ENCODE data around the gene XKR7.

Gene XKR7

DNA sequence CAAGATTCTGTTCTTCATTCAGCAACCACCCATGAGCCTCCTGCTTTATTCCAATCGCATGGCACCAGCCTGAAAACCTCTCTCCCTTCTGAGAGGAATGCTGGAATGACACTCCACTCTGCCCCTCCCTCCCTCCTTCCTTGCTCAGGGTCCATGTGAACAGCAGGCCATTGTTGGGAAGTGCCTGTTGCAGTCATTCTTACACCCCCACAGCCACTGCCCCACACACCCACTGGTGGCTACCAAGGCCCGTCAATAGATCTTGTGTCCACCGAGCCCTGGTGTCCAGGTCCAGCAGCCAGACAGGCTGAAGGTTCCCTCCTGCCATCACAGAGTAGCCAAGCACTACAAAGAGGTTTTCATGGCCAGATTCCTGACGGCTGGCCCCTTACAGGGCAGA, 22.6 kb upstream of the XKR7 start:
- DNase-seq: no peak

DNA sequence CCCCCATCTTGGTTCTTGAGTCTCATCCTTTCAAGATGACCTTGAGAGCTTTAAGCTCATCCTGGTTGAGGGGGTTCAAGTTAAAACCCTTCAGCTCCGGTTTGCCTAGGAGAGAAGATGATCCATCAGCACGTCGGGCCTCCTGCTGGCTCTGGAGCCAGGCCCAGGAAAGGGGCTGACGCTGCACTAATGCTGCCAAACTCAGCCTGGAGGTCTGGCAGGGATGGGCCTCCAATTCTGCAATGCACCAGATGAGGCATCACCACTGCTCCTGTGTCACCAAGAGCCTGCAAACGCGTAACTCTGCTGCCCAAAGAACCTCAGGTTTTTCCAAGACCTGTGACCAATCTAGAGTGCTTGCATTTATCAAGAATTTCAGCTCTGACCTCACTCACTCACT, 22.2 kb upstream of the XKR7 start:
- DNase-seq: peak; percentile 3

DNA sequence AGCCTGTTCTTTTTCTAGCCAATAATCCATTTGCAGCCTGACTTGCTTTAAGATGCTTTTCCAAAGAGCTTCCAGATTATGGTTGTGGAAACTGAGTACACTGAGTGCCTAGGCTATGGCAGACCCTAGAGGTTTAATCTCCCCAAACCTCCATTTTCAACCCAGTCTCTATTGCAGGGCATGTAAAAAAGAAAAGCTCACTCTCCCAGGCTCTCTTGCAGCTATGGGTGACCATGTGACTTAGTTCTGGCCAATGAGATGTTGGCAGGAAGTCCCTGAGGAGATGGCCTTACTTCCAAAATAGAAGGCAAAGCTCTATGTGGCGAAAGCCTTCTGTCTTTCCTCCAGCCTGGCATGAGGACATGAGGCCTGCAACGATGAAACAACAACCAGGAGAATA, 19.9 kb upstream of the XKR7 start:
- no peak for DNase-seq

DNA sequence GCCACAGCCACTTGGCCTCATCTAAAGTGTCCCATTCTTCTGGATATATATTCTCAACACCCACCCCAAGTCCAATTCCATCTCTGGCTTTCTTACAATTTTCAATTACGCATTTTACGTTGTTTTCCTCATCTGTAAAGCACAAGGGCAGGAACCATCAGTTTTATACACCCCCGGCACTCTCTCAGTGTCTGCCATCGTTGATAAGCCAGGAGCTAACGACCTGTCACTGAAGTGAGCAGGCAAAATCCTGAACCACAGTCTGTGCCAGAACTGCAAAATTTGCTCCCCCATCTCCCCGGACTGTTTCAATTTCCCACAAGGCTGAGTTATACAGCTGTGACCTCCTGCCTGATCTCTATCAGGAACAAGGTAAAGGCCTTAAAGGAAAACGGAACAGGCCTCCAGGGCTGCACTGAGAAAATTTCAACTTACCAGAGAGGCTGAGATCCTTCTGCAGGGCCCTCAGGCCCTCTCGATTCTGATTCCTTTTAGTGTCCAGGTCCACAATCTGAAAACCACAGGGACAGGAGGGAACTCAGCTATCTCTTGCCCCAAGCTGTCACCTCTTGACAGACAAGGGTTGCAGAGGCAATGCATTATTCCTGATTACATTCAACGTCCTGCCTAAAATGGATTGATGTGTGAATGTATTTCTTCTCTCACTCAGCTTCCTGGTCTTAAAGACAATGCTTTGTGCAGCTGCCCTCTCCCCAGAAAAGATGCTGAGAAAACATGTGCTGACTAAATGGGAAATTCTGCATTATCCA, 17.9 kb upstream of the XKR7 start:
- no peak for DNase-seq

DNA sequence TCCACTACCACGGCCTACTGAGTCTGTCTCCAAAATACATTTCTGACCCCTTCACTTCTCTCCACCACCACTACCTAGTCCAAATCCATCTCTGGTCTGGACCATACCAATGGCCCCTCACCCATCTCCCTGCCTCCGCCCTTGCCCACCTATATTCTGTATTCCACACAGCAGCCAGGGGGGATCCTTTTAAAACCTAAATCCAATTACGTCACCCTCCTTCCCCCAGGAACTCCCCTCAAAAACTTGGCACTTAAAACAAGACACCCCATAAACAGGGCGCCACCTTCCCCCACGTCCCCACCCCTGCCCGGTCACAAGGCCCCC, 16.8 kb upstream of the XKR7 start:
- DNase-seq: no peak

DNA sequence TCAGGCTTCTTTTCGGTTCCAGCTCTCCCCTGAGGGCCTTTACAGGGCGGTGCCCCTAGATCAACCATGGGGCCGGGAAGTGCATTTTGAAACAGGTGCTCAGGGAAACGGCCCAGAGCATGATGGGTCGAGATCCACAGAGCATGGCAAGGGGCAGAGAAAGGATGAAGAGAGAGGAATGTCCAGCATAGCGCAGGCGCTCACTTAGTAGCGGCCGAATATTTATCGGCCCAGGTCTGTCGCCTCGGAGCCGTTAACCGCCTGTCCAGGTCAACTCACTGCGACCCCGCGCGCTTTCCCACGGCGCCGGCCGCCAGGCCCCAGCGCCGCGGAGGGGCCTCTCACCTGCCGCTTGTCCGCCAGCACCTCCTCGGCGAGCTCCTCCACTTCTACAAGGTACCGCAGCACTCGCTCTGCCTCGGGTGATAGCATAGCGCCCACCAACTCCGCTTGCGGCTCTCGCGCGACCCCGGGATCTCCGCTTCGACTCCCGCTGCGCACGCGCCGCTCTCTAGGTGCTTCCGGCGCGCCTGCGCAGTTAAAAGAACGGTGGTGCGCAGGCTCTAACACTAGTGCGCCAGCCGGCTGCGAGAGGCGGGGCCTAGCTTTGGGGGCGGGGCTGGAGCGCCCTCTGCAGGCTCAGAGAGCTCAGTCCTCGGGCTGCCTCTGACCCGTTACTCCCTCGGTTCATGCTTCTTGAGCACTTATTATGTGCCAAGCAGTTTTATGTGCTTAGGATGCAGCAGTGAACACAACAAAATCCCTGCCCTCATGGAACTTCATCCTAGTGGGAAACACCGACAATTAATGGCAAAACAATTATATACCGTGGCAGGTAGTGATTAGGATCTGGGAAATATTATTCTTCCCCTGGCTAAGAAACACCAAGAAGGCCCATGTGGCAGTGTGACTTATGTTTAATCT, 16.2 kb upstream of the XKR7 start, which contains the start of gene PDRG1:
Gene PDRG1, minus strand, starts transcription at position 517 of the 924 bp plus-strand sequence. Its CDS starts 85 bp downstream, at position 432.
- peak; percentile 94 for DNase-seq

DNA sequence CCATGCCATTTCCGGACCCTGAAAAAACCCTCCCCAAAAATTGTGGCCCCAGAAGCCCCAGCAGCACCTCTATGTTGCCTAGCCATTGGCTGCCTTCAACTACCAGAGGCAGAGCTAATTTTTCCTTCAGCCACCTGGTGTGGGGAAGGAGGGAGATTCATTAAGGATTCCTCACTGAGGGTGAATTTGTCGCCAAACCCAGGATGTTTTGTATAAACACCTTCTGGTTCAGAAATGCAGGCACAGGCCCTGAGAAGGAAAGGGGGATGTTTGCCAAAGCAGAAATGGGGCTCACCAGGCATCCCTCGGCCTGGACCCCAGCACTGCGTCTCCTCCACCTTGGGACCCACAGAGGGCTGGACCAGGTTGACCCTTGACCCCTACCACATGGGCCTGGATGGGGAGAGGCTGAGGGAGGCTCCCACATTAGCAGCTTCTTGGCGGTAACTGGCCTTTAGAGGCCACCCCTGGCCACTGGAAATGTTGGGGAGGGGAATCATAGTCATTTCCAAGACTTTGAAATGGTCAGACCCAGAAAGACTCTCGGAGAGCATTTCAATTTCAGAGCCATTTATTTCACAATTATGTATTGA, 14.3 kb upstream of the XKR7 start:
- DNase-seq: no peak

DNA sequence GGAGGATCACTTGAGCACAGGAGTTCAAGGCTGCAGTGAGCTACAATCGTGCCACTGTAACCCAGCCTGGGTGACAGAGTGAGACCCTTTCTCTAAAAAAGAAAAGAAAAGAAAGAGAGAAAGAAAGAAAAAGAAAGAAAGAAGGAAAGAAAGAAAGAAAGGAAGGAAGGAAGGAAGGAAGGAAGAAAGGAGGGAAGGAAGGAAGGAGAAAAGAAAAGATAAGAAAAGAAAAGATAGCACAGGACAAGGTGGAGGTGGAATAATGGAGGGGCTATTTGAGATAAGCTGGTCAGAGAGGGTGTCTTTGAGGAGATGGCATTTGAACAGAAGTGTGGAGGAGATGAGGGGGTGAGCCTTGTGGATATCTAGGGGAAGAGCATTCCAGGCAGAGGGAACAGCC, 13.5 kb upstream of the XKR7 start:
- DNase-seq: no peak

DNA sequence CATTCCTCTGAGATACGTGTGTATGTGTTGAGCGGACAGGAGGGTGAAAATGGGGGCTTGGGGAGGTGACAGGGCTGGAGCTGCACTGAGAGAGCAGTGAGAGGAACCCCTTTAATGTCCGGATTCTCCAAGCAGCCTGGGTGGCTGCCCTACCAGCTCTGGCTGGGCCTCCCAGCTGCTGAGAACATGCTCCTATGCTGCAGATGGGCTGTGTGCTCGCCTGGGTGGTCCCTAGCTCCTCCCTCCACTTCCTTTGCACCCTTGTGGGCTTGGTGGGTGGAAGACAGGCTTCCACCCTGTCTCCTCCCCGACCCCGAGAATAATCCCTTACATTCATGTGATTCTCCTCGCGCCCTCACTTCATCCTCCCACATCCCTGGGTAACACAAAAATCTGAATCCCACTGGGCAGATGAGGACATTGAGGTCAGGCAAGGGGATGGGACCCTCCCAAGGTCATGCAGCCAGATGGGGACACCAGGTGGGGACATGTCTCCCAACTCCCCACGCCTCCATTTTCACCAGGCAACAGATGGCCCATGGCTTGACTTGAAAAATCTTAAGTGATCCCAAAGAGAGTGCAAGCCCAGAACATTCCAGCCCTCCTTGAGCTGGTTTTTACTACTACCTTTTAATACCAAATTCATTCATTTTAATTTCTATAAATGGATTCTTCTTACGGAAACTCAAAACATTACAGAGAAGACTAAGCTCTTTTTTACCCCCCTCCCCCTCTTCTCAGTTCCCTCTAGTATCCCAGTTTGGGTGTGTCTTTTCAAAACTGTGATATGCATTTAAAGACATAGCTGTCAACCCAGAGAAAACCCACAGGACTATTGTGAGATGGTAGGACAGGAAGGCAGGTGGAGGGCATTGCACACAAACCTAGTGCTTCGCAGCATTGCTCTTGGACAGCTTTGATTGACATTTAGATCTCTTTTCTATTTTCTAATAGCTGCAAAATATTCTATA, 11.1 kb upstream of the XKR7 start:
- no peak for DNase-seq

DNA sequence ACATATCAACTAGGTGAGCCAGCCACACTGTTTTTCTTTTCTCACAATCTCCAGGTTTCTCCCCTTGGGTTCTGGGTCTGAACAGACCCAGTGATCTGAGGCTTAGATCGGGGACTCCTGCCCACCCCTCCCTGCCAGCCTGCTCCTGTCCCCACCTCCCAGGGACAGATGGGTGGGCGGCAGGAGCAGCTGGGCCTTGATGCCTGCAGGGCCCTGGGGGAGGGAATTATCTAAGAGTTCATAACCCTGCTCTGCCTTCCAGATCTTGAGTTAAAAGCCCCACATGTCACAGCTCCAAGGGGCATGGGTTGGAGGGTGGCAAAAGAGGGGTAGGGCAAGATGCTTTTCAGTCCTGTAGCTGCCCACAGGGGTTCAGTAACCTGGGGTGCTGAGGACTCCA, 5.2 kb upstream of the XKR7 start:
- no peak for DNase-seq

DNA sequence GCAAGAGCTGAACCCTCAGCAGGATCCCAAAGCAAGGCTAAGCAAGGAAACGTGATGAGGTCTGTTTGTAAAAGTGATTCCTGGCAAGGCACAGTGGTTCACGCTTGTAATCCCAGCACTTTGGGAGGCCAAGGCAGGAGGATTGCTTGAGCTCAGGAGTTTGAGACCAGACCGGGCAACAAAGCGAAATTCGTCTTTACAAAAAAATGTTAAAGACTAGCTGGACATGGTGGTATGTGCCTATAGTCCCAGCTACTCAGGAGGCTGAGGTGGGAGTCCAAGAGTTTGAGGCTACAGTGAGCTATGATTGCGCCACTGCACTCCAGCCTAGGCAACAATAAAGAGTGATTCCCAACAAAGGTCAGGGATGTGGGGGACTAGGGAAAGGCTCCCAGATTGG, 4.1 kb upstream of the XKR7 start:
- DNase-seq: no peak

DNA sequence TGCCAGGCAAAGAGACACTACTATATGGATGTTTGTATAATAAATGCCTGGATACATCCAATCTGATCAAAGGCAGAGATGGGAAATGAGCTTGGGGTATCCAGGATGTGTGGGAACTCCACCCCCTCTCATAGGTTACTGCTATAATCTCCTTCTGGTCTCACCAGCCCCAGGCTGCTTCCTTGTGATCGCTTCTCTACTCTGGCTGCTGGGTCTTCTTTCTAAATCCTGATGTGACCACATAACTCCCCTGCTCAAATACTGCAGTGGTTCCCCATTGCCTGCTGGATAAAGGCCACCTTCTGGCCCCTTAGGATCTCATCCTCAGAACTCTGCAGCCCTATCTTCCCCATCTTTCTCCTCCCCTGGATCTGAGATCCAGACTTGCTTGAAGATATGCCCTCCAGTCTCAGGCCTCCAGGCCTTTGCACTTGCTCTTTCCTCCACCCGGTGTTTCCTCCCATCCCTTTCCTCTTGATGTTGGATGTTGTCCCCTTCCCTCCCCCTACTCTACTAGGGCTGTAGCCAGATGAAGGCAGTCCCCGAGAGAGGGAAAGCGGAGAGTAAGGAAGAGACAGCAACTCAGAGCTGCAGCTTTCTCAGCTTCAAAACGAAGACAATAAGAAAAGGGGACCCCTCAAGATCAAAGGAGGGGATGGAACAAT, 828 bp upstream of the XKR7 start:
- DNase-seq: no peak

DNA sequence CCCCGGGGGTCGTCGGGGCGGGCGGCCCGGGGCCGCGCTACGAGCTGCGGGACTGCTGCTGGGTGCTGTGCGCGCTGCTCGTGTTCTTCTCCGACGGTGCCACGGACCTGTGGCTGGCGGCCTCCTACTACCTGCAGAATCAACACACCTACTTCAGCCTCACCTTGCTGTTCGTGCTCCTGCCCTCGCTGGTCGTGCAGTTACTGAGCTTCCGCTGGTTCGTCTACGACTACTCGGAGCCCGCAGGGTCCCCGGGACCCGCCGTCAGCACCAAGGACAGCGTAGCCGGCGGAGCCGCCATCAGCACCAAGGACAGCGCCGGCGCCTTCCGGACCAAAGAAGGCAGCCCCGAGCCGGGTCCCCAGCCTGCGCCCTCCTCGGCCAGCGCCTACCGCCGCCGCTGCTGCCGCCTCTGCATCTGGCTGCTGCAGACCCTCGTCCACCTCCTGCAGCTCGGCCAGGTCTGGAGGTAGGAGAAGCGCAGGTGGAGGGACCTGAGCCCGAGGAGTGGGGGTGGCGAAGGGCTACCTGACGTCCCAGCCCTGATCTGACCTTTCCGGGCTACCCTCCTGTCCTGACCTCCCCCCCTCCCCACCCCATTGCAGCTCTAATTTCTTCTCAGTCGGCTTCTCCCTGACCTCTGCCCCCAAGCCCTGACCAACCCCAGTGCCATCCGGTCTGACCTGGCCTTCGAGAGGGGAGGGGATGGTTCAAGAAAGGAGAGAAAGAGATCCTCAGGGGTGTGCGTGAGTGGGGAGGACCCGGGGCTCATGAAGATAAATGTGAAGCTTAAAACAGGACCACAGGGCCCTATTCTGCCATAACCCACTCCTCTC, 558 bp downstream of the XKR7 start:
- DNase-seq: peak; percentile 63

DNA sequence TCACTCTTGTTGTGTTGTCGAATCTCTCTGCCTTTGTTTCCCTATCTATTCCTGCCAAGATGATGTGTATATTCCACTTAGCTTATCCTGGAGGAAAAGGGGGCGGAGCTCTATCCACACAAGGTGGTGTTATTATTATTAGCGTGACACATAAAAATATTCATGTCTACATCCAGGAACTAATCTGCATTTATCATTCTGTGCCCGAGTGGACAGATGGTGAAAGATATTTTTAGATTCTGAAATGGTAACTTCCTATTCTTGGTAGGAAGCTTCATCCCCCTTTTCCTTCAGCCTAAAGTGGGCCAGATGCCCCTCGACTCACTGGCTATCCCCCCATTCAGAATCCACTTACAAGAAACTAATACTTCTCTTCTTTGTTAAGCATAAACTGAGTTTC, 2.0 kb downstream of the XKR7 start:
- DNase-seq: no peak

DNA sequence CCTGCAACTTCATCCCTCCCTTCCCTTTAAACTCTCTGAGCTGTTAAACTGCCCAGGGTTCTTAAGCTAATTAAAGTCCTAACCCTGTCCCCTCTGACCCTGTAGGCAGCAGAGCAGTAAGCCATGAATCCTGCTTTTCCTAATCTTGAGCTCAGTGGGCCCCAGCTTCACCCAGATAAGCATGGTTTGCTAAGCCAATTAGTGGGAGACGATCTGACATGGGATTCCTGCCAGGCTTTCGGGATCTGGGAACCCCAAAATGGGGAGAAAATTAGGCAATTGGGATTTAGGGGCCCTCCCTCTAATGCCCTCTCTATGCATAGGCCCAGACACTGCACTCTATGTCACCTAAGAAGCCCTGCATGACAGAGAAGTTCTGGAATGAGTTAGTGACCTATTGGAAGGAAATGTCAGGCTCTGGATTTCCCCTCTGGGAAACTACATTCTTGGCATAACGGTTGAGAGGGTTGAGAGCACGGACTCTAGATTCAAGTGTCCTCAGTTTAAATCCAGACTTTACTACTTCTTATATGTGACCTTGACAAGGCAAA, 4.6 kb downstream of the XKR7 start:
- DNase-seq: no peak

DNA sequence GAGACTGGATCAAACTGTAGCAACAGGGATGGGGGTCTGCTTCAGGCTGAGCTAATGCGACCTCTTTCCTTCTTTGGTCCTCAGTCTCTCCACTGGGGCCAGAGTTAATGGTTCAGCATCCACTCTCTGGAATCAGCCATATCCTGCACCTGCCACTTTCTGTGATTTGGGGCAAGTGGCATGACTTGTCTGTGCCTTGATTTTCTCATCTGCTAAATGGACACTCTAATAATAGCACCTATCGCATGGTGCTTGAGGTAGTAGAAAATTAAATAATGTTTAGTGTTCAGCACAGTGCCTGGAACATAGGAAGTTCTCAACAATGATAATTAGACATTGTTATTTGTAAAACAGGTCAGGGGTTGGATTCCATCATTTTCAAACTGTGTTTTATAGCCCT, 6.3 kb downstream of the XKR7 start:
- DNase-seq: no peak

DNA sequence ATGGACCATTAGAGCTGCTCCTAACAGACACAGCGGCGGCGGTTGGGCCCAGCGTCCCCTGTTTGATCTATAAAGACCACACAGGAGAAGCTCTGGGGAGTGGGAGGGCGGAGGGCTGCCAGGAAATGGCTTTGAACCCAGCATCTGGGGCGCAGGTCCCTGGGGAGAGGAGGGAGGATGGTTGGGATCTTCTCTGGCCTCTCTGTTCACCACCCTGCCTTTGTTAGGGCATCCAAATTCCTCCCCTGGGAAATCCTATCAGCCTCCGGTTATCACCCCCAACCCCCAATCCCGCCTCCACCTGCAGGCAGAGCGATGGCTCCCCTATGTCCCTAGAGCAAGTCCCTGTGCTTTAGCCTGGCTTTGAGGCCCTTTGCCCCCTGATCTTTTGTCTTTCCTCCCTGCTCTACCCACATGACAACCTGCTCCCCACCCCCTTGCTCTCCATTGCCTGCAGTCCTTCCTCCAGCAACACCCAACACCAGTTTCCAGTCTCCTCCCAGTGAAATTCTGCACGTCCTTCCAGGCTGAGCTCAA, 7.1 kb downstream of the XKR7 start:
- no peak for DNase-seq

DNA sequence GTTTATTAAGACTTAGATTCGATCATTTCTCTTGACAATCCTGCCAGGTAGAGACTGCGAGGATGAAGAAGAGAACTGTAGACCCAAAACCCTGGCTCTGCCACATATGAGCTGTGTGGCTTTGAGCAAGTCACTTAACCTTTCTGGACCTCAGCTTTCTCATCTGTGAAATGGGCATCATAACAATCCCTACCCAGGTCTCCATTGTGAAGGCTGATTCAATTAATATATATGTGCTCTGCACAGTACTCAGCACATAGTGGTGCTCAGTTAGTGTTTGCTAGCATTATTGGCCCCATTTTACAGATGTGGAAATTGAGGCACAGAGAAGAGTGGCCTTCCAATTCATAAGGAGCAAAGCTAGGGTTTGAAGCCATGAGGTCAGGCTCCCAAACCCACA, 7.9 kb downstream of the XKR7 start:
- no peak for DNase-seq

DNA sequence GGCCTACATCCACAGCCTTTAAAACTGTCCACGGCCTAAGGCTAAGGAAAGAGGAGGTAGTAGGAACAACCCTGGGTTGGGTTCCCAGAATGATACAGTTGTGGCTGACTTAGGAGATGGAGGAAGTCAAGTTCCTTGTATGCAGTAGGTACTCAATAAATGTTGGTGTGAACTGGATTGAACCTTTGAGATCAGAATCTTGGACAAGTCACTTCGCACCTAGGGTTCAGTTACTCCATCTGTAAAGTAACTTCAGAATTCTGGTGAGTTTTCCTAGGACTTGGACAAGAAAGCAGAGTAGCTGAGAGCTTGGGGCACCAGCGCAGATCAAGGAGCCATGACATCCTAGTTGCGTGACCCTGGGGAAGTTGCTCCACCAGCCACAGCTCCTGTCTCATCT, 9.1 kb downstream of the XKR7 start:
- no peak for DNase-seq

DNA sequence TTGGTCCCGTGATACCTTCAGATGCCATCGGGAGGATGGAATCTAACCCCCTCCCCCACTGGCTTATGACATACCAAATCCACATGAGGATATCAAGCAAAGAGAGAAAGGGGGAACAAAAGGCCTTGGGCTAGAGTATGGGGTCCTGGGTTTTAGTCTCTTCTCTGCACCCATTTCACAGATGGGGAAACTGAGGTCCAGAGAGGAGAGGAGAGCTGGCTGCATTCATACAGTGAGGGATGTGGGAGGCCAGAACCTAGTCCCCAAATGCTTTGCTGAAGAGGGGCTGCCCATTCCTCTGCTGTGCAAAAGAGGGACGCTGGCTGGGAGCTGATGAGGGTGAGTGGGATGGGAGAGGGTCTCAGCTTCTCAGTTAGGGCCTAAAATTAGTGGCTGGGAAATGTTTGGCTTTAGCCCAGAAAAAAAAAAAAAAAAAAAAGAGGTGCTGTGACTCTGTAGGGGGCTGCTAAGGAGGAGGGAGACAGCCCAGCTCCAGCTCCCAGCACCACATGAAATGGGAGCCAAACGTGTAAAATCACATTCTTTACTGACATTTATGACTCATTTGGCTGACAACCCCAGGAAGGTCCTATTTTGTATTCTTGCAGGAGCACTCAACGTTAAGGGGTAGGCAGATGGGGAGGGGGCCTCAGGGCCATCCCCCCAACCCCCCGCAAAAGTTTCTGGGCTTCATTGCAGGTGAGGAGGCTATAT, 11.9 kb downstream of the XKR7 start:
- DNase-seq: no peak

Data from midbrain (tissue), 1 donor.